SU-DHL-6 (cell line): Measurements from ENCODE around the gene FMN1.

Source experiments
- H2AFZ ChIP-seq: fragments of 200-600 bp; sonication (generic); 2 replicates; pipeline ENCODE4 v1.6.1; 2014; ENCODE audit warnings: low read depth, mild to moderate bottlenecking, moderate library complexity, mixed read lengths, antibody characterized with exemption, low read length; ENCODE audit not compliant: severe bottlenecking
- H3F3A ChIP-seq: fragments of 200-600 bp; shearing (Covaris generic); 2 replicates; pipeline ENCODE4 v1.6.0; 2016; ENCODE audit warnings: antibody characterized with exemption, mild to moderate bottlenecking; ENCODE audit not compliant: insufficient read depth
- H3K27ac ChIP-seq: fragments of 200-600 bp; sonication (generic); 2 replicates; pipeline ENCODE4 v1.5.1; 2016; ENCODE audit warnings: low read depth, mild to moderate bottlenecking, low read length, moderate library complexity, mixed read lengths
- H3K27me3 ChIP-seq: fragments of 200-600 bp; sonication (generic), shearing (Covaris generic); 2 replicates; pipeline ENCODE4 v1.6.0; 2014; ENCODE audit warnings: mild to moderate bottlenecking, low read length
- H3K36me3 ChIP-seq: fragments of 200-600 bp; sonication (generic); 2 replicates; pipeline ENCODE4 v1.6.1; 2014; ENCODE audit warnings: mild to moderate bottlenecking, low read length, mixed read lengths
- H3K4me2 ChIP-seq: fragments of 300-600, 200-600 bp; shearing (Covaris generic), sonication (generic); 2 replicates; pipeline ENCODE4 v1.6.0; 2014; ENCODE audit warnings: low read length, low read depth, mild to moderate bottlenecking; ENCODE audit not compliant: poor library complexity, severe bottlenecking
- H3K4me3 ChIP-seq: fragments of 200-600 bp; sonication (generic); 2 replicates; pipeline ENCODE4 v1.5.1; 2014; ENCODE audit warnings: antibody characterized with exemption, low read length, mild to moderate bottlenecking, mixed read lengths; ENCODE audit not compliant: insufficient read depth, poor library complexity, severe bottlenecking
- H3K79me2 ChIP-seq: fragments of 200-600 bp; sonication (generic); 2 replicates; pipeline ENCODE4 v1.6.1; 2014; ENCODE audit warnings: mild to moderate bottlenecking, low read length, moderate library complexity; ENCODE audit not compliant: insufficient read depth
- H3K9ac ChIP-seq: fragments of 200-600 bp; sonication (generic); 2 replicates; pipeline ENCODE4 v1.7.0; 2014; ENCODE audit warnings: mild to moderate bottlenecking, low read length
- H3K9me2 ChIP-seq: fragments of 200-600 bp; sonication (generic); replicated peaks from 2 replicates; pipeline ENCODE4 v1.6.1; 2014; ENCODE audit warnings: low read length; ENCODE audit not compliant: insufficient read depth
- H3K9me3 ChIP-seq: fragments of 200-600 bp; sonication (generic); 2 replicates; pipeline ENCODE4 v1.6.1; 2014; ENCODE audit warnings: low read length, mixed read lengths; ENCODE audit not compliant: insufficient read depth
- H4K20me1 ChIP-seq: fragments of 200-600 bp; sonication (generic); 2 replicates; pipeline ENCODE4 v1.6.1; 2014; ENCODE audit warnings: low read depth, mild to moderate bottlenecking, antibody characterized with exemption, low read length, moderate library complexity, mixed read lengths
- EZH2phosphoT487 ChIP-seq: fragments of 200-600 bp; sonication (generic), shearing (Covaris generic); conservative IDR thresholded peaks from 2 replicates; pipeline ENCODE4 v1.6.1; 2018; ENCODE audit warnings: mild to moderate bottlenecking, antibody characterized with exemption, low read length, moderate library complexity, mixed read lengths
- TF ChIP-seq, protein P1 (sequence below): fragments of 200-600 bp; sonication (generic); IDR thresholded peaks from one replicate; pipeline ENCODE4 v1.5.1; 2017; ENCODE audit warnings: antibody characterized with exemption, mild to moderate bottlenecking, low read length, moderate library complexity; ENCODE audit not compliant: insufficient read depth, poor library complexity, severe bottlenecking

Gene FMN1

DNA sequence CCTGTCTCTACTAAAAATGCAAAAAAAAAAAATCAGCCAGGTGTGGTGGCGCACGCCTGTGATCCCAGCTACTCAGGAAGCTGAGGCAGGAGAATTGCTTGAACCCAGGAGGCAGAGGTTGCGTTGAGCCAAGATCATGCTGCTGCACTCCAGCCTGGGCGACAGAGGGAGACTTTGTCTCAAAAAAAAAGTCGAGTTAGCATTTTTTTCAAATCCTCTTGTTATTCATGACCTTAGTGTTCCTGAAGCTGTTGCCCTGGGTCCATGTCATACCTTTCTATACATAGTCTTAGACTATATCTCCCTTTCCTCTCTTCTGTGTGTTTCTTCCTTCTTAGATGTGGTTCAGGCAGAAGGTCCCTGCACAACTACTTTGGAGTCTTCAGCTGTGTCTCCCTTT is 6.4 kb downstream of the FMN1 start:
- Histone ChIP-seq H3K9ac (no peak overlapping the region), H3K79me2 (no peaks in the 10 kb centered on the region), H3K36me3 (no peaks in the 10 kb centered on the region), H3K27me3 (no peaks in the 10 kb centered on the region), H3K27ac (no peak overlapping the region), H3K9me2 (no peaks in the 10 kb centered on the region), H3K9me3 (no peaks in the 10 kb centered on the region), H3K4me2 (peak overlapping the region; percentile 33), H2AFZ (no peak overlapping the region), H3F3A (no peaks in the 10 kb centered on the region), H4K20me1 (no peaks in the 10 kb centered on the region), H3K4me3 (no peak overlapping the region)
- no peak for TF ChIP-seq EZH2phosphoT487
- TF ChIP-seq, protein P1, sequence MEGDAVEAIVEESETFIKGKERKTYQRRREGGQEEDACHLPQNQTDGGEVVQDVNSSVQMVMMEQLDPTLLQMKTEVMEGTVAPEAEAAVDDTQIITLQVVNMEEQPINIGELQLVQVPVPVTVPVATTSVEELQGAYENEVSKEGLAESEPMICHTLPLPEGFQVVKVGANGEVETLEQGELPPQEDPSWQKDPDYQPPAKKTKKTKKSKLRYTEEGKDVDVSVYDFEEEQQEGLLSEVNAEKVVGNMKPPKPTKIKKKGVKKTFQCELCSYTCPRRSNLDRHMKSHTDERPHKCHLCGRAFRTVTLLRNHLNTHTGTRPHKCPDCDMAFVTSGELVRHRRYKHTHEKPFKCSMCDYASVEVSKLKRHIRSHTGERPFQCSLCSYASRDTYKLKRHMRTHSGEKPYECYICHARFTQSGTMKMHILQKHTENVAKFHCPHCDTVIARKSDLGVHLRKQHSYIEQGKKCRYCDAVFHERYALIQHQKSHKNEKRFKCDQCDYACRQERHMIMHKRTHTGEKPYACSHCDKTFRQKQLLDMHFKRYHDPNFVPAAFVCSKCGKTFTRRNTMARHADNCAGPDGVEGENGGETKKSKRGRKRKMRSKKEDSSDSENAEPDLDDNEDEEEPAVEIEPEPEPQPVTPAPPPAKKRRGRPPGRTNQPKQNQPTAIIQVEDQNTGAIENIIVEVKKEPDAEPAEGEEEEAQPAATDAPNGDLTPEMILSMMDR: no peak

DNA sequence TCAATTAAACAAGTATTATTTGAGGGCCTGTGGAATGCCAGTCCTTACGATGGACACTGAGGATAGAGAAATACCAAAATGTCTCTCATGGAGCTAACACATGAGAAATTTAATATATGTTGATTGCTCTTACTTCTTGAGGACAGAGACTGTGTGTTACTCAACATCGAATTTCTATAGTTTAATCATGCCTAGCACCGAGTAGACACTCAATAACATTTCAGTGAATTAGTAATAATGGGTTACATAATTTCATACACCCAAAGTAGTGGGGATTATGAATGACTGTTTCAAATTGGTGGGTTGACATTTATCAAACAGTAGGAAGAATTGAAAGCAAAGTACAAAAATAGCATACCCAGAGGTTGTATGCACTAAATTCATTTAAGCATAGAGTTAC is 11.2 kb downstream of the FMN1 start:
- Histone ChIP-seq H3K4me3 (no peak overlapping the region), H3K4me2 (no peak overlapping the region), H3K79me2 (no peaks in the 10 kb centered on the region), H3K27ac (no peak overlapping the region), H3K9ac (no peak overlapping the region), H3F3A (no peaks in the 10 kb centered on the region), H3K27me3 (no peaks in the 10 kb centered on the region), H3K9me3 (no peaks in the 10 kb centered on the region), H2AFZ (no peak overlapping the region), H3K9me2 (no peaks in the 10 kb centered on the region), H3K36me3 (no peaks in the 10 kb centered on the region), H4K20me1 (no peaks in the 10 kb centered on the region)
- TF ChIP-seq, protein P1: no peak
- TF ChIP-seq EZH2phosphoT487: no peak

DNA sequence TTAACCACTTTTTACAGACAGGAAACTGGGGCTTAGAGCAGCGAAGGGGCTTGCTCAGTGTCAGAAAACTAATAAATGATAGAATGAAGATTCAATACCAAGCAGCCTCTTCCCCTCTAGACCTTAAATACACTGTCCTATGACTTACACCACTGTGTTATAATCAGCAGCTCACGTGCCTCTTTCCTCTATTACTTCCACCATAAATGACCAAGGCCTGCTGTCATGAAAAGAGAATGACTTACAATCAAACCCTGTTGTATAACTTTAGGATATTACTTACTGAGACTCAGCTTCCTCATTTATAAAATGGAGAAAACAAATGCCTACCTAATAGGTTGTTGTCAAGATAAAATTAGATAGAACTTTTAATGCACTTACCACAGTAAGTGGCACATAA is 11.6 kb downstream of the FMN1 start:
- H2AFZ ChIP-seq: no peak overlapping the region
- no peak overlapping the region for H3K9ac ChIP-seq
- no peaks in the 10 kb centered on the region for H4K20me1 ChIP-seq
- no peak for TF ChIP-seq EZH2phosphoT487
- TF ChIP-seq, protein P1: no peak
- H3K4me2 ChIP-seq: no peak overlapping the region
- H3K9me3 ChIP-seq: no peaks in the 10 kb centered on the region
- no peaks in the 10 kb centered on the region for H3K79me2 ChIP-seq
- no peak overlapping the region for H3K27ac ChIP-seq
- H3K4me3 ChIP-seq: no peak overlapping the region
- no peaks in the 10 kb centered on the region for H3K9me2 ChIP-seq
- H3K36me3 ChIP-seq: no peaks in the 10 kb centered on the region
- no peaks in the 10 kb centered on the region for H3F3A ChIP-seq
- H3K27me3 ChIP-seq: no peaks in the 10 kb centered on the region
